HepG2 (cell line): ENCODE data around the gene AMDHD1. TPM values are rescaled to one million over a fixed set of nuclear protein-coding genes. Genes with fewer than 3 reads are reported as not detected.

Experiments
- ATF6 ChIP-seq: sonication (generic); formaldehyde crosslinking; conservative IDR thresholded peaks from 2 replicates; pipeline ENCODE4 v1.4.0; 2020; ENCODE audit warnings: missing genetic modification reagents
- ATF7 ChIP-seq, 2 experiments: fragments of 450-650 bp in 1 of 2; sonication (generic) in 1 of 2; formaldehyde crosslinking in 1 of 2; IDR thresholded peaks; 2 replicates each; pipeline versions ENCODE4 v1.4.0 to v1.6.1; 2016 to 2020; ENCODE audit warnings: antibody characterized with exemption in 1 of 2, mild to moderate bottlenecking in 1 of 2, missing genetic modification reagents in 1 of 2
- CCDC6 ChIP-seq: sonication (generic); formaldehyde crosslinking; IDR thresholded peaks from 2 replicates; pipeline ENCODE4 v1.8.1; 2022; ENCODE audit warnings: mild to moderate bottlenecking, missing genetic modification reagents, moderate library complexity
- ELF4 ChIP-seq: sonication (generic); formaldehyde crosslinking; IDR thresholded peaks from 2 replicates; pipeline ENCODE4 v1.5.0; 2020; ENCODE audit warnings: missing genetic modification reagents, mild to moderate bottlenecking, moderate library complexity, borderline replicate concordance
- IRX3 ChIP-seq: sonication (generic); formaldehyde crosslinking; IDR thresholded peaks from 2 replicates; pipeline ENCODE4 v1.8.1; 2023; ENCODE audit warnings: mild to moderate bottlenecking, low read depth, missing genetic modification reagents, borderline replicate concordance
- KAT8 ChIP-seq: IDR thresholded peaks from 2 replicates; pipeline ENCODE4 v1.6.1; 2016; ENCODE audit warnings: missing genetic modification reagents, missing compliant biosample characterization
- KLF9 ChIP-seq: IDR thresholded peaks from 2 replicates; pipeline ENCODE4 v1.6.1; 2016; ENCODE audit warnings: low read depth
- MAF1 ChIP-seq: sonication (generic); formaldehyde crosslinking; IDR thresholded peaks from 2 replicates; pipeline ENCODE4 v1.5.0; 2020; ENCODE audit warnings: missing genetic modification reagents, borderline replicate concordance
- NFE2L1 ChIP-seq: sonication (generic); formaldehyde crosslinking; IDR thresholded peaks from 2 replicates; pipeline ENCODE4 v1.4.0; 2020; ENCODE audit warnings: missing genetic modification reagents, mild to moderate bottlenecking, borderline replicate concordance
- SIX1 ChIP-seq: sonication (generic); formaldehyde crosslinking; IDR thresholded peaks from 2 replicates; pipeline ENCODE4 v1.4.0; 2020; ENCODE audit warnings: missing genetic modification reagents, borderline replicate concordance
- TAF15 ChIP-seq: fragments of 200-400 bp; formaldehyde crosslinking; IDR thresholded peaks from one replicate; pipeline ENCODE4 v1.6.1; 2018; ENCODE audit warnings: mild to moderate bottlenecking, low read depth, low read length; ENCODE audit not compliant: poor library complexity, severe bottlenecking
- YEATS4 ChIP-seq: sonication (generic); formaldehyde crosslinking; IDR thresholded peaks from 2 replicates; pipeline ENCODE4 v1.4.0; 2020; ENCODE audit warnings: missing genetic modification reagents, borderline replicate concordance
- ZNF101 ChIP-seq: sonication (generic); formaldehyde crosslinking; IDR thresholded peaks from 2 replicates; pipeline ENCODE4 v1.4.0; 2020; ENCODE audit warnings: mild to moderate bottlenecking, low read depth, missing genetic modification reagents, borderline replicate concordance
- ZNF414 ChIP-seq: sonication (generic); formaldehyde crosslinking; IDR thresholded peaks from 2 replicates; pipeline ENCODE4 v1.5.0; 2020; ENCODE audit warnings: missing genetic modification reagents
- ZNF660 ChIP-seq: sonication (generic); formaldehyde crosslinking; IDR thresholded peaks from 2 replicates; pipeline ENCODE4 v1.5.1; 2020; ENCODE audit warnings: mild to moderate bottlenecking, low read depth, missing genetic modification reagents, borderline replicate concordance
- ZNF83 ChIP-seq: sonication (generic); formaldehyde crosslinking; IDR thresholded peaks from 2 replicates; pipeline ENCODE4 v1.4.0; 2020; ENCODE audit warnings: missing genetic modification reagents, mild to moderate bottlenecking, borderline replicate concordance
- polyA plus RNA-seq, 8 experiments: library from polyadenylated mRNA; depleted of rRNA in 3 of 8; stranded (reverse) in 7 of 8; unstranded in 1 of 8; fragments of >200 nt; fragmentation: Illumina TruSeq in 4 of 8; extraction: Trizol in 4 of 8; gene quantifications; 2 replicates each; pipeline versions ENCODE4 v1.2.1 to v1.2.3, GENCODE V29; 2011 to 2016; ENCODE audit warnings: low read depth in 4 of 8, missing spikeins in 1 of 8, mixed read lengths in 1 of 8; ENCODE audit not compliant: insufficient read depth in 1 of 8
- total RNA-seq, 5 experiments: library from RNA; depleted of rRNA; stranded (reverse); fragments of >200 nt; fragmentation: Illumina TruSeq; extraction: Trizol; gene quantifications; 2 replicates each; pipeline ENCODE4 v1.2.3, GENCODE V29; 2016; ENCODE audit warnings: low read depth in 1 of 5
- TF ChIP-seq, protein P1 (sequence below): sonication (generic); formaldehyde crosslinking; IDR thresholded peaks from 2 replicates; pipeline ENCODE4 v1.5.1; 2020; ENCODE audit warnings: mild to moderate bottlenecking, missing genetic modification reagents, moderate library complexity
- TF ChIP-seq, protein P2 (sequence below): sonication (generic); formaldehyde crosslinking; IDR thresholded peaks from 2 replicates; pipeline ENCODE4 v1.4.0; 2020; ENCODE audit warnings: missing genetic modification reagents, mild to moderate bottlenecking, borderline replicate concordance
- TF ChIP-seq, protein P3 (sequence below): sonication (generic); formaldehyde crosslinking; IDR thresholded peaks from 2 replicates; pipeline ENCODE4 v1.4.0; 2020; ENCODE audit warnings: missing genetic modification reagents
- TF ChIP-seq, protein P4 (sequence below): sonication (generic); formaldehyde crosslinking; IDR thresholded peaks from 2 replicates; pipeline ENCODE4 v1.8.0; 2022; ENCODE audit warnings: missing genetic modification reagents, low read depth, mild to moderate bottlenecking, borderline replicate concordance

Gene AMDHD1
- total and polyA plus RNA-seq, 2 of the 13 experiments (the other 11 are each of a cell fraction or from before 2014, with no cell fraction given), result 6.5 to 29.6 TPM

DNA sequence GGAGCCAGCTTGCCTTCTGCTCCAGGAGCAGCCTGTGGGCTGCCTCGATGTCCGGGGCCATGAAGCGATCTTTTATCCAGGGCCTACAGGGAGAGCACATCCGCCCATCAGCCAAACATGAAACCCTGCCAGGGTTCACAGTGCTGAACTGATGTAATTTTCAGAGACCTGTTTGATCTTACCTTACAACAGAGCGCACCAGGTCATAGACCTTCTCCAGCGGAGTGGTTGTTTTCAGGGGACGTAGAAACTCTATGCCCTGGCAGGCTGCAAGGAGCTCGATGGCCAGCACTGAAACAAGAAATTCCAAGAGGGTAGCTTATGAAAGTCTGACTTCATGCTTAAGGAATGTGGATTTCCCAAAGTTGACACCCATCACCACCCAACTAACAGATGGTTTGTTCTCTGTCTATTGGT, 33.3 kb downstream of the AMDHD1 start (continued):
- TF ChIP-seq, protein P1, sequence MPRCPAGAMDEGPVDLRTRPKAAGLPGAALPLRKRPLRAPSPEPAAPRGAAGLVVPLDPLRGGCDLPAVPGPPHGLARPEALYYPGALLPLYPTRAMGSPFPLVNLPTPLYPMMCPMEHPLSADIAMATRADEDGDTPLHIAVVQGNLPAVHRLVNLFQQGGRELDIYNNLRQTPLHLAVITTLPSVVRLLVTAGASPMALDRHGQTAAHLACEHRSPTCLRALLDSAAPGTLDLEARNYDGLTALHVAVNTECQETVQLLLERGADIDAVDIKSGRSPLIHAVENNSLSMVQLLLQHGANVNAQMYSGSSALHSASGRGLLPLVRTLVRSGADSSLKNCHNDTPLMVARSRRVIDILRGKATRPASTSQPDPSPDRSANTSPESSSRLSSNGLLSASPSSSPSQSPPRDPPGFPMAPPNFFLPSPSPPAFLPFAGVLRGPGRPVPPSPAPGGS, result no peak
- no peak for TF ChIP-seq ZNF101 (CRISPR knock-in tag)
- no peak for TF ChIP-seq ZNF414 (CRISPR knock-in tag)
- TF ChIP-seq ZNF83 (CRISPR knock-in tag), result no peak
- no peak for TF ChIP-seq ZNF660 (CRISPR knock-in tag)
- TF ChIP-seq ATF7 (IDR thresholded peaks at IDR 0.05), result no peak
- peak; percentile 62; the same call in 1 of the 2 replicates for TF ChIP-seq ATF7 (CRISPR knock-in tag; IDR thresholded peaks at IDR 0.05)
- peak; percentile 53; the same call in 1 of the 2 replicates for TF ChIP-seq CCDC6 (CRISPR knock-in tag)
- no peak for TF ChIP-seq IRX3
- TF ChIP-seq KLF9 (CRISPR knock-in tag), result no peak
- TF ChIP-seq, protein P2, sequence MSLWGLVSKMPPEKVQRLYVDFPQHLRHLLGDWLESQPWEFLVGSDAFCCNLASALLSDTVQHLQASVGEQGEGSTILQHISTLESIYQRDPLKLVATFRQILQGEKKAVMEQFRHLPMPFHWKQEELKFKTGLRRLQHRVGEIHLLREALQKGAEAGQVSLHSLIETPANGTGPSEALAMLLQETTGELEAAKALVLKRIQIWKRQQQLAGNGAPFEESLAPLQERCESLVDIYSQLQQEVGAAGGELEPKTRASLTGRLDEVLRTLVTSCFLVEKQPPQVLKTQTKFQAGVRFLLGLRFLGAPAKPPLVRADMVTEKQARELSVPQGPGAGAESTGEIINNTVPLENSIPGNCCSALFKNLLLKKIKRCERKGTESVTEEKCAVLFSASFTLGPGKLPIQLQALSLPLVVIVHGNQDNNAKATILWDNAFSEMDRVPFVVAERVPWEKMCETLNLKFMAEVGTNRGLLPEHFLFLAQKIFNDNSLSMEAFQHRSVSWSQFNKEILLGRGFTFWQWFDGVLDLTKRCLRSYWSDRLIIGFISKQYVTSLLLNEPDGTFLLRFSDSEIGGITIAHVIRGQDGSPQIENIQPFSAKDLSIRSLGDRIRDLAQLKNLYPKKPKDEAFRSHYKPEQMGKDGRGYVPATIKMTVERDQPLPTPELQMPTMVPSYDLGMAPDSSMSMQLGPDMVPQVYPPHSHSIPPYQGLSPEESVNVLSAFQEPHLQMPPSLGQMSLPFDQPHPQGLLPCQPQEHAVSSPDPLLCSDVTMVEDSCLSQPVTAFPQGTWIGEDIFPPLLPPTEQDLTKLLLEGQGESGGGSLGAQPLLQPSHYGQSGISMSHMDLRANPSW, result 0 out of 2 replicates have a peak, but pooled peaks have one; percentile 38
- no peak for TF ChIP-seq ELF4
- TF ChIP-seq, protein P3, sequence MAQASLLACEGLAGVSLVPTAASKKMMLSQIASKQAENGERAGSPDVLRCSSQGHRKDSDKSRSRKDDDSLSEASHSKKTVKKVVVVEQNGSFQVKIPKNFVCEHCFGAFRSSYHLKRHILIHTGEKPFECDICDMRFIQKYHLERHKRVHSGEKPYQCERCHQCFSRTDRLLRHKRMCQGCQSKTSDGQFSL (CRISPR knock-in tag), result no peak
- no peak for TF ChIP-seq MAF1
- TF ChIP-seq ATF6, result no peak
- no peak for TF ChIP-seq SIX1 (CRISPR knock-in tag)
- TF ChIP-seq NFE2L1 (CRISPR knock-in tag), result no peak
- TF ChIP-seq, protein P4, sequence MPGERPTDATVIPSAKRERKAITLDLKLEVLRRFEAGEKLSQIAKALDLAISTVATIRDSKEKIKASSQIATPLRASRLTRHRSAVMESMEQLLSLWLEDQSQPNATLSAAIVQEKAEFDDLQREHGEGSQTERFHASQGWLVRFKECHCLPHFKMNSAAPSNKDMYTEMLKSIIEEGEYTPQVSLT (CRISPR knock-in tag), result no peak
- no peak; the same call in 1 of the 2 replicates for TF ChIP-seq YEATS4
- no peak for TF ChIP-seq TAF15
- peak; percentile 53; the same call in 1 of the 2 replicates for TF ChIP-seq KAT8
